IPS-18a (cell line): ENCODE results near the gene HLA-DQB2.
"Not testable (repeated sequence)": the region's sequence is repeated elsewhere in the genome, so short reads cannot be mapped to it uniquely, and the experiment has no call there.

Source experiments
- H3K27ac ChIP-seq: one replicate; pipeline ENCODE4 v1.5.1; 2013; ENCODE audit warnings: low read length
- H3K27me3 ChIP-seq: one replicate; pipeline ENCODE4 v1.6.1; 2013; ENCODE audit warnings: mild to moderate bottlenecking, low read length; ENCODE audit not compliant: control insufficient read depth, insufficient read depth
- H3K36me3 ChIP-seq: one replicate; pipeline ENCODE4 v1.6.1; 2013; ENCODE audit warnings: low read depth, low read length; ENCODE audit not compliant: control insufficient read depth
- H3K4me1 ChIP-seq: one replicate; pipeline ENCODE4 v1.6.1; 2013; ENCODE audit warnings: low read depth, low read length; ENCODE audit not compliant: control insufficient read depth
- H3K4me3 ChIP-seq: one replicate; pipeline ENCODE4 v1.5.1; 2013; ENCODE audit warnings: low read length
- H3K9ac ChIP-seq: one replicate; pipeline ENCODE4 v1.6.1; 2013; ENCODE audit warnings: mild to moderate bottlenecking, low read length, moderate library complexity
- H3K9me3 ChIP-seq: one replicate; pipeline ENCODE4 v1.6.1; 2013; ENCODE audit warnings: low read depth, low read length; ENCODE audit not compliant: control insufficient read depth

The HLA-DQB2 gene

GRCh38 chr6:32785781-32786533 lies 22.6 kb upstream of the HLA-DQB2 start:
- H3K4me3 ChIP-seq, result no peak overlapping the region
- H3K9me3 ChIP-seq, result no peaks in the 10 kb centered on the region
- no peaks in the 10 kb centered on the region for H3K4me1 ChIP-seq
- no peaks in the 10 kb centered on the region for H3K36me3 ChIP-seq
- H3K27ac ChIP-seq, result no peak overlapping the region
- no peak overlapping the region for H3K9ac ChIP-seq
- H3K27me3 ChIP-seq, result no peaks in the 10 kb centered on the region

DNA sequence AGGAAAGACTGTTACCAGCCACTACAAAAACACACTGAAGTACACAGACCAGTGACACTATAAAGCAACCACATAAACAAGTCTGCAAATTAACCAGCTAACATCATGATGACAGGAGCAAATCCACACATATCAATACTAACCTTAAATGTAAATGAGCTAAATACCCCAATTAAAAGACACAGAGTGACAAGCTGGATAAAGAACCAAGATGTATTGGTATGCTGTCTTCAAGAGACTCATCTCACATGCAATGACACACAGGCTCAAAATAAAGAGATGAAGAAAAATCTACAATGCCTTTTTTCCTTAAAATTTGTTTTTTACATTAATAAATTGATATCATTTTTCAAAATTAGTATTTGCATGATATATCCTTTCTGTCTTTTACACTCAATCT lies 19.6 kb upstream of the HLA-DQB2 start:
- not testable (repeated sequence) for H3K27me3 ChIP-seq, H3K27ac ChIP-seq, H3K36me3 ChIP-seq, H3K4me1 ChIP-seq, H3K4me3 ChIP-seq, H3K9ac ChIP-seq, H3K9me3 ChIP-seq

DNA sequence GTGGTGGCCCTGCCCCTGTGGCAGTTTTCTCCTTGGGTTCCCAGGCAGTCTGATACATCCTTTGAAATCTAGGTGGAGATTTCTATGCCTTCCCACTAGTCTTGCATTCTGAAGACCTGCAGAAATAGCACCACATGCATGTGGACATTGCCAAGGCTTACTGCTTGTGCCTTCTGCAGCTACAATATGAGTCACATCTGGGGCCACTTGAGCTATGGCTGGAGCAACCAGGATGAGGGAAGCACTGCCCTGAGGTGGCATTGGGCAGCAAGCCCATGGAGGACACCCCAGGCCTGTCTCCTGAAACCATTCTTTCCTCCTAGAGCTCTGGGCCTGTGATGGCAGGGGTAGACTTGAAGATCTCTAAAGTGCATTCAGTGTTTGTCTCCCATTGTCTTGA lies 15.7 kb upstream of the HLA-DQB2 start:
- Histone ChIP-seq H3K4me3 (no peak overlapping the region), H3K36me3 (no peaks in the 10 kb centered on the region), H3K4me1 (no peaks in the 10 kb centered on the region), H3K27ac (no peak overlapping the region), H3K27me3 (no peaks in the 10 kb centered on the region), H3K9ac (no peak overlapping the region), H3K9me3 (no peaks in the 10 kb centered on the region)

GRCh38 chr6:32775071-32775470 lies 11.7 kb upstream of the HLA-DQB2 start:
- Histone ChIP-seq H3K27me3 (no peaks in the 10 kb centered on the region), H3K4me1 (no peaks in the 10 kb centered on the region), H3K27ac (no peak overlapping the region), H3K4me3 (no peak overlapping the region), H3K36me3 (no peaks in the 10 kb centered on the region), H3K9ac (no peak overlapping the region), H3K9me3 (no peaks in the 10 kb centered on the region)

DNA sequence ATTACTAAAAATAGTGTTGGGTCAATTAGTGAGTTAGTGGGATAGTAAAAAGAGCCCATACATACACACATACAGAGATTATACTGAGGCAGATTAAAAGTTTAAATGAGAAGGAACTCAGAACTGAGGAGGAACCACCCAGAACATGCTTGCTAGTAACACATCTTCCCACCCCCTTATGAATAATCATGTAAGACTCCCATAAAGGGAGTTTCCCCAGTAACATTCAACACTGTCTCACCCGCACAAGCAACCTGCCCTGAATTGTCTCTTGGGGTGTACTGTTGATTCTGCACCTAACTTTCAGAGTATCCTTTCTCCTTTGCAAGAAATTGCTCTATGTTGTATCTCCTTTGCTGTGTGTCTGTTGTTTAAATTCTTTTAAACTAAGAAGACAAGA lies 11.1 kb upstream of the HLA-DQB2 start:
- H3K27ac ChIP-seq, result no peak overlapping the region
- H3K9me3 ChIP-seq, result no peaks in the 10 kb centered on the region
- no peaks in the 10 kb centered on the region for H3K4me1 ChIP-seq
- no peak overlapping the region for H3K4me3 ChIP-seq
- no peaks in the 10 kb centered on the region for H3K27me3 ChIP-seq
- H3K9ac ChIP-seq, result no peak overlapping the region
- no peaks in the 10 kb centered on the region for H3K36me3 ChIP-seq

GRCh38 chr6:32772656-32773055 lies 9.3 kb upstream of the HLA-DQB2 start:
- H3K27me3 ChIP-seq, result no peaks in the 10 kb centered on the region
- H3K36me3 ChIP-seq, result no peaks in the 10 kb centered on the region

GRCh38 chr6:32764048-32764447 lies 716 bp upstream of the HLA-DQB2 start:
- no peaks in the 10 kb centered on the region for H3K9me3 ChIP-seq
- no peaks in the 10 kb centered on the region for H3K36me3 ChIP-seq
- no peak overlapping the region for H3K9ac ChIP-seq
- no peak overlapping the region for H3K27ac ChIP-seq
- H3K27me3 ChIP-seq, result peaks cover 4% of the 10 kb centered on the region
- no peaks in the 10 kb centered on the region for H3K4me1 ChIP-seq
- H3K4me3 ChIP-seq, result no peak overlapping the region

More at GRCh38 chr6:32772656-32773055, 9.3 kb upstream of the HLA-DQB2 start:
- Histone ChIP-seq H3K27ac (no peak overlapping the region), H3K9me3 (no peaks in the 10 kb centered on the region), H3K4me3 (no peak overlapping the region), H3K4me1 (no peaks in the 10 kb centered on the region), H3K9ac (no peak overlapping the region)

GRCh38 chr6:32761548-32761947 lies 1.8 kb downstream of the HLA-DQB2 start:
- Histone ChIP-seq H3K4me3 (no peak overlapping the region), H3K27me3 (peaks cover 4% of the 10 kb centered on the region)

DNA sequence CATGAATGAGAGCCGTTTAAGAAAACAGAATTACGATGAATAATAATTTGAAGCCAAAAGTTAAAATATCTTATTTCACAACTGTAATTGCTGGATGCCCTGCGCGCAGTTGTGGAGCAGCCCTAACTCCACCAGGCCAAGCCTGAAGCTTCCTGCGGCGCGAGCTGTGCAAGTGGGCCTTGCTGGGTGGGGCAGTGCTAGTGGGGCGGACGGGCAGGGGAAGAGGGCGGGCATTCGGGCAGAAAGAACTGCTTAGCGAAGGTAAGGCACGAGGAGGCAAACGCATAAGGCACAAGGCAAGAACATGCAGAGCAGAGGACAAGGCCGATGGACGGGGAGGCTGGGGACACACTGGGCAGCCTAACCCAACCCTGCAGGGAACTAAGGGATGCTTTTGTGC lies 2.3 kb downstream of the HLA-DQB2 start:
- Histone ChIP-seq H3K27ac (no peak overlapping the region), H3K4me3 (no peak overlapping the region), H3K9ac (no peak overlapping the region), H3K9me3 (no peaks in the 10 kb centered on the region), H3K36me3 (no peaks in the 10 kb centered on the region), H3K27me3 (peaks cover 4% of the 10 kb centered on the region), H3K4me1 (no peaks in the 10 kb centered on the region)

More at GRCh38 chr6:32761548-32761947, 1.8 kb downstream of the HLA-DQB2 start:
- Histone ChIP-seq H3K4me1 (no peaks in the 10 kb centered on the region), H3K9me3 (no peaks in the 10 kb centered on the region), H3K27ac (no peak overlapping the region), H3K9ac (no peak overlapping the region), H3K36me3 (no peaks in the 10 kb centered on the region)

DNA sequence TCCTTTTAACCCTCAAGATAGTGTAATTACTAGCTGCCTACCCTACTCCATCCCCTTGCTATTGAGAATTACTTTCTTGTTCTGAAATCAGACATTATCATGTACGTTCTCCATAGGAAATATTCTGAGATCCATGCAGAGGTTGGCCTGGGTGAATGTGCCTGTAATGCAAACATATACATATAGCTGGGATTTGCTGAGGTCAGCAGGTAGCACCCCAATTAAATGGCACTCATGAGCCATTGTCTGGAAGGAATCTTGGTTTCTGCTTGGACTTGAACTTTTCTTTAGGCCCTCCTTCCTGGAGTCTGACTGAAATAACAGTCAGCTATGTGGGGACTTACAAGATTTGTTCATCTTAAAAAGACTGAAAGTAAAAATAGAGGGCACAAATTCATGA lies 3.7 kb downstream of the HLA-DQB2 start:
- H3K27me3 ChIP-seq, result peaks cover 4% of the 10 kb centered on the region
- no peak overlapping the region for H3K9ac ChIP-seq
- H3K4me3 ChIP-seq, result no peak overlapping the region
- no peak overlapping the region for H3K27ac ChIP-seq
- H3K9me3 ChIP-seq, result no peaks in the 10 kb centered on the region
- H3K36me3 ChIP-seq, result no peaks in the 10 kb centered on the region
- no peaks in the 10 kb centered on the region for H3K4me1 ChIP-seq

- Histone ChIP-seq H3K9me3 (no peaks in the 10 kb centered on the region), H3K27me3 (no peaks in the 10 kb centered on the region), H3K27ac (no peak overlapping the region), H3K9ac (no peak overlapping the region), H3K36me3 (no peaks in the 10 kb centered on the region), H3K4me3 (no peak overlapping the region), H3K4me1 (no peaks in the 10 kb centered on the region)
These were observed 10.8 kb downstream of the HLA-DQB2 start for GRCh38 chr6:32752580-32752979.

DNA sequence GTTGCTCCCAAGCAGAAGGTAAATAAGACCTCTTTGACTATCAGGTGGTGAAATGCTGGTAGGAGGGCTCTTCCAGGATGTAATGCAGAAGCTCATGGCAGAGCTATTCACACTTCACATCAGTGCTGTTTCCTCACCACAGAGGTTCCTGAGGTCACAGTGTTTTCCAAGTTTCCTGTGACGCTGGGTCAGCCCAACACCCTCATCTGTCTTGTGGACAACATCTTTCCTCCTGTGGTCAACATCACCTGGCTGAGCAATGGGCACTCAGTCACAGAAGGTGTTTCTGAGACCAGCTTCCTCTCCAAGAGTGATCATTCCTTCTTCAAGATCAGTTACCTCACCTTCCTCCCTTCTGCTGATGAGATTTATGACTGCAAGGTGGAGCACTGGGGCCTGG lies 17.7 kb downstream of the HLA-DQB2 start:
- H3K4me1 ChIP-seq, H3K27ac ChIP-seq, H3K27me3 ChIP-seq, H3K9ac ChIP-seq, H3K36me3 ChIP-seq, H3K4me3 ChIP-seq, H3K9me3 ChIP-seq: not testable (repeated sequence)
